Lung (tissue), 12 donors: Measurements from ENCODE around the gene PI16. TPM values are rescaled to one million over a fixed set of nuclear protein-coding genes. Genes with fewer than 3 reads are reported as not detected.

Source experiments
- ATAC-seq: fragments of 200-7000 bp; cut with Tn5 transposase; one replicate; pipeline ENCODE4 v1.9.1; 2020; ENCODE audit warnings: moderate number of reproducible peaks; ENCODE audit not compliant: insufficient read depth, low FRiP score
- DNase-seq, 3 donors: peaks; one replicate each; pipeline ENCODE4 v3.0.0-alpha.2; 2013 to 2017
- H3K27ac ChIP-seq, 2 donors: one replicate each; pipeline ENCODE4 v1.5.1; 2013; ENCODE audit warnings: mild to moderate bottlenecking in 2 of 2, moderate library complexity in 2 of 2, control low read depth in 1 of 2, inconsistent platforms in 1 of 2, low read depth in 1 of 2, low read length in 1 of 2
- H3K27me3 ChIP-seq, 3 donors: one replicate each; pipeline ENCODE4 v1.5.1; 2013; ENCODE audit warnings: low read length in 2 of 3; ENCODE audit not compliant: control insufficient read depth in 3 of 3, insufficient read depth in 3 of 3
- H3K36me3 ChIP-seq, 4 donors: one replicate each; pipeline ENCODE4 v1.5.1; 2013; ENCODE audit warnings: low read length in 4 of 4, mild to moderate bottlenecking in 1 of 4, moderate library complexity in 1 of 4; ENCODE audit not compliant: control insufficient read depth in 4 of 4, insufficient read depth in 4 of 4
- H3K4me1 ChIP-seq, 5 donors: one replicate each; pipeline ENCODE4 v1.5.1; 2013; ENCODE audit warnings: low read length in 5 of 5, mild to moderate bottlenecking in 2 of 5, moderate library complexity in 1 of 5; ENCODE audit not compliant: control insufficient read depth in 5 of 5, insufficient read depth in 5 of 5
- H3K4me3 ChIP-seq: one replicate; pipeline ENCODE4 v1.5.1; 2013; ENCODE audit warnings: mild to moderate bottlenecking, control low read depth, moderate library complexity
- H3K9ac ChIP-seq, 2 donors: one replicate each; pipeline ENCODE4 v1.5.1; 2013; ENCODE audit warnings: low read length in 2 of 2, control low read depth in 1 of 2; ENCODE audit not compliant: insufficient read depth in 1 of 2
- H3K9me3 ChIP-seq, 4 donors: one replicate each; pipeline ENCODE4 v1.5.1; 2013; ENCODE audit warnings: low read length in 3 of 4, mild to moderate bottlenecking in 1 of 4, moderate library complexity in 1 of 4; ENCODE audit not compliant: control insufficient read depth in 4 of 4, insufficient read depth in 3 of 4
- WGBS, 2 donors: extraction: QIAGEN DNeasy Blood & Tissue Kit; methylation state at CpG; one replicate each; pipeline ENCODE4 v1.1.7; 2013; 5-methylcytosine and 5-hydroxymethylcytosine counted together
- polyA plus RNA-seq, 2 donors: library from polyadenylated mRNA; stranded (reverse); fragments of 200-250 nt; gene quantifications; one replicate each; pipeline ENCODE4 v1.2.1, GENCODE V29; 2013
- total RNA-seq, 2 donors: library from RNA; depleted of rRNA in 1 of 2; stranded (reverse); fragments of >200 nt in 1 of 2; gene quantifications; one replicate each; pipeline ENCODE4 v1.2.1, GENCODE V29; 2014 to 2021
- TF ChIP-seq, protein P1 (sequence below): IDR thresholded peaks from 2 replicates; pipeline ENCODE4 v1.5.1; 2012; ENCODE audit warnings: mild to moderate bottlenecking; ENCODE audit errors: control extremely low read depth, extremely low read depth
- donor health status: control.
- donor health status: control.
- donor health status: Bipolar disorder and iron deficiency.
- donor health status: healthy.
- donor health status: DM: yes; HTN: yes; CAD: no.

PI16 gene
- total and polyA plus RNA-seq, 4 donors = 0.60 to 4.3 (median 2.8) TPM

DNA sequence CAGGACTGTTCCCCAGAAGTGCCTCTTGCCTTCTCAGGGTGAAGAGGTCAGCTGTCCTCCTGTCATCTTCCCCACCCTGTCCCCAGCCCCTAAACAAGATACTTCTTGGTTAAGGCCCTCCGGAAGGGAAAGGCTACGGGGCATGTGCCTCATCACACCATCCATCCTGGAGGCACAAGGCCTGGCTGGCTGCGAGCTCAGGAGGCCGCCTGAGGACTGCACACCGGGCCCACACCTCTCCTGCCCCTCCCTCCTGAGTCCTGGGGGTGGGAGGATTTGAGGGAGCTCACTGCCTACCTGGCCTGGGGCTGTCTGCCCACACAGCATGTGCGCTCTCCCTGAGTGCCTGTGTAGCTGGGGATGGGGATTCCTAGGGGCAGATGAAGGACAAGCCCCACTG is 9.8 kb downstream of the PI16 start:
- WGBS, 2 donors = 79 to 81% methylated on average over 6 of the region's 6 CpGs
- Histone ChIP-seq H3K27ac (no peak overlapping the region), H3K9me3 (no peaks in the 10 kb centered on the region), H3K4me3 (no peak overlapping the region), H3K4me1 (peaks cover 0 to 17% (median 9%) of the 10 kb centered on the region in 5 donors), H3K36me3 (peaks cover 5 to 22% (median 11%) of the 10 kb centered on the region in 4 donors), H3K9ac (no peak overlapping the region), H3K27me3 (no peaks in the 10 kb centered on the region)
- DNase-seq = no peak
- TF ChIP-seq, protein P1, sequence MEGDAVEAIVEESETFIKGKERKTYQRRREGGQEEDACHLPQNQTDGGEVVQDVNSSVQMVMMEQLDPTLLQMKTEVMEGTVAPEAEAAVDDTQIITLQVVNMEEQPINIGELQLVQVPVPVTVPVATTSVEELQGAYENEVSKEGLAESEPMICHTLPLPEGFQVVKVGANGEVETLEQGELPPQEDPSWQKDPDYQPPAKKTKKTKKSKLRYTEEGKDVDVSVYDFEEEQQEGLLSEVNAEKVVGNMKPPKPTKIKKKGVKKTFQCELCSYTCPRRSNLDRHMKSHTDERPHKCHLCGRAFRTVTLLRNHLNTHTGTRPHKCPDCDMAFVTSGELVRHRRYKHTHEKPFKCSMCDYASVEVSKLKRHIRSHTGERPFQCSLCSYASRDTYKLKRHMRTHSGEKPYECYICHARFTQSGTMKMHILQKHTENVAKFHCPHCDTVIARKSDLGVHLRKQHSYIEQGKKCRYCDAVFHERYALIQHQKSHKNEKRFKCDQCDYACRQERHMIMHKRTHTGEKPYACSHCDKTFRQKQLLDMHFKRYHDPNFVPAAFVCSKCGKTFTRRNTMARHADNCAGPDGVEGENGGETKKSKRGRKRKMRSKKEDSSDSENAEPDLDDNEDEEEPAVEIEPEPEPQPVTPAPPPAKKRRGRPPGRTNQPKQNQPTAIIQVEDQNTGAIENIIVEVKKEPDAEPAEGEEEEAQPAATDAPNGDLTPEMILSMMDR = no peak
- ATAC-seq = no peak

DNA sequence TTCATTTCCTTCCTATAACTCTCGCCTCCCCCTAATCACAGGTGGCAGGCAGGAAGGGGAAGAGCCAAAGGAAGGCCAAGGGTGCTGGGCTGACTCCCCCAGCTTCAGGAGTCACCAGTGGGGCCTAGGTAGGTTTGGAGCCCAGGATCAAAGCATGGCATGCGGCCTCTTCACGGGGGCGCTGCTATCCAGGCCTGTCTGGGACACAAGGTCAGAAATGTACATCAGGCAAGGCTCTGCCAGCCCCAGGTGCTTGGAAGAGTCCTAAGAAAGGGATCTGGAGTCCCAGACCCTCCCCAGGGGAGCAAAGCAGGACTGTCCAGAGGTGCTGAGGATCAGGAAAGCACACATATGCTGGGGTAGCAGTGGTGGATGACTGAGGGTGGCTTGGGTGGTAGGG is 10.4 kb downstream of the PI16 start:
- WGBS, 2 donors = 65 to 75% methylated on average over 4 of the region's 4 CpGs
- Histone ChIP-seq H3K36me3 (peaks cover 9 to 26% (median 13%) of the 10 kb centered on the region in 4 donors), H3K4me3 (no peak overlapping the region), H3K27ac (no peak overlapping the region), H3K9ac (no peak overlapping the region), H3K4me1 (peaks cover 0 to 17% (median 9%) of the 10 kb centered on the region in 5 donors), H3K27me3 (no peaks in the 10 kb centered on the region), H3K9me3 (no peaks in the 10 kb centered on the region)
- no peak for DNase-seq
- no peak for ATAC-seq
- TF ChIP-seq, protein P1 = no peak

DNA sequence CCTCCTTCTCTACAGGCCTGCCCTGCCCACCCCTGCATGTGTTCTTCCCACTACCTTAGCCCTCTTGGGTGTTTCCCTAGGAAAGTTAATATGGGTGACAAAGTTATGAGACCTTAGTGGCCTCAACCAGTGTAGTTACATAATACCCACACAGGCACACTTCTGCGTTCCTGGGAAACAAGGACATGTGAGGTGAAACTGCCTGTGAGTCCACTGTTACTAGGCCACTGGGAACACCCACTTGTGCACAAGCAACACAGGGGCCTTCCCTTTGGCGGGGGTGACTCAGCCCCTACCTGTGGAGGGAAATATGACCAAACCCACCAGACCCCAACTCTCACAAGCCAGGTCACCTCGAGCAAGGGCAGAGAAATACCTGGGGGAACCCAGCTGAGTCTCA is 12.8 kb downstream of the PI16 start:
- Histone ChIP-seq H3K27me3 (no peaks in the 10 kb centered on the region), H3K9me3 (peaks cover 0 to 2% (median 0%) of the 10 kb centered on the region in 4 donors), H3K36me3 (peaks cover 17 to 50% (median 29%) of the 10 kb centered on the region in 4 donors), H3K4me3 (no peak overlapping the region), H3K4me1 (peaks cover 0 to 14% (median 9%) of the 10 kb centered on the region in 5 donors), H3K27ac (no peak overlapping the region), H3K9ac (no peak overlapping the region)
- no peak for DNase-seq
- TF ChIP-seq, protein P1 = no peak
- no peak for ATAC-seq
- WGBS, 2 donors = 74 to 75% methylated on average over 3 of the region's 3 CpGs

DNA sequence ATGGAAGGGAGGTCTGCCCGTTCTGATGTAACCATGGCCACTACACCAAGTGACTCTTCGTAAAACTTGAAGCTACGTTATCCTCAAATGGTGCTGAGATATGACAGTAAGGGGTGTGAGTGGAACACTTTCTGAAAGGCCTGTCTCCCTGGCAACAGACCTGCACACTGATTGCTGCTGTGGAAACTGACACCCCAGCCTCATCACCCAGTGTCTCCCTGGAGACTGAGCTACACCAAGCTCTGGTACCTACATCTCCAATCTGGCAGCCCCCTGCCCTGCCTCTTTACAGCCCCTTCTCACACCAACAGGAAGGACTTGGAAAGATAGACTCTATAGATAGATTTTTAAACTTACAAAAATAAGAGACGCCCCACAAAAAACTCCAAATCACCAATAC is 13.2 kb downstream of the PI16 start:
- WGBS, 2 donors = 88 to 96% methylated on average over 4 of the region's 4 CpGs
- TF ChIP-seq, protein P1 = no peak
- Histone ChIP-seq H3K9ac (no peak overlapping the region), H3K27me3 (no peaks in the 10 kb centered on the region), H3K4me3 (no peak overlapping the region), H3K27ac (no peak overlapping the region), H3K36me3 (peaks cover 21 to 55% (median 33%) of the 10 kb centered on the region in 4 donors), H3K9me3 (peaks cover 0 to 2% (median 0%) of the 10 kb centered on the region in 4 donors), H3K4me1 (peaks cover 0 to 14% (median 9%) of the 10 kb centered on the region in 5 donors)
- no peak for ATAC-seq
- no peak for DNase-seq
